ENCODE measurements around the gene TLL2.

Gene TLL2

DNA sequence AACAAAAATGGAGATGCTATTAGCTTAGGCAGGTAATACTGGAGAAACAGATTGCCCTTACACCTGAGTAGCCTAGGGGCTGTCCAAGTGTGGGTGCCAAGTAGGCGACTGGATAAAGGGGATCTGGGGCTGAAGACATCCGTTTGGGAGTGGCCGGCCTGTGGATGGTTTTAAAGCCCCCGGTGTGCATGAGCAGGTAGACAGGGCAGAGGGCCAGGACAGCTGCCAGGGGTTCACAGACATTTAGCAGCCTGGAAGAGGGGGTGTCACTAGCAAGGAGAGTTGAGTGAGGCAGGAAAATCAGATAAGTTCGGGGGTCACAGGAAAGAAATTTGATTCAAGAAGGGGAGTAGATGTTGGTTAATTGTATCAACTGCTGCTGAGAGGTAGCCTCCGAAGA, 153.4 kb downstream of the TLL2 start:
- DNase-seq (ENCODE audit: low spot score), result no peak

DNA sequence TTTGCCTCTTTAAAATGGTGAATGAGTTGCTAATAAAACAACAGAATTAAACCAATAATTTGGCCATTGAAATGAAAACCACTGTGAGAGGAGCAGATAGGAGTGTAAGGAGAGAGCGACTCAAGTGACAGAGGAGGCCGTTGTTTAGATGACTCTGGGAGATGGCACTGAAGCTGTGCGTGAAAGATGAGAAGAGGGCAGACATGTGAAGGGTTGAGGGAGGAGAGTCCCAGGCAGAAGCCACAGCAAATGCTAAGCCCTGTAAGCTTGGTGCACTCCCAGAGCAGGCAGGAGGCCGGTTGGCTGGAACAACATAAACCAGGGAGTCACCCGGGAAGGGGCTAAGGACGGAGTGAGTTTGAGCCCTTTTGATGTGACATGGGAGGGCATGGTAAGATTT, 154.1 kb downstream of the TLL2 start:
- no peak for DNase-seq (ENCODE audit: low spot score)

DNA sequence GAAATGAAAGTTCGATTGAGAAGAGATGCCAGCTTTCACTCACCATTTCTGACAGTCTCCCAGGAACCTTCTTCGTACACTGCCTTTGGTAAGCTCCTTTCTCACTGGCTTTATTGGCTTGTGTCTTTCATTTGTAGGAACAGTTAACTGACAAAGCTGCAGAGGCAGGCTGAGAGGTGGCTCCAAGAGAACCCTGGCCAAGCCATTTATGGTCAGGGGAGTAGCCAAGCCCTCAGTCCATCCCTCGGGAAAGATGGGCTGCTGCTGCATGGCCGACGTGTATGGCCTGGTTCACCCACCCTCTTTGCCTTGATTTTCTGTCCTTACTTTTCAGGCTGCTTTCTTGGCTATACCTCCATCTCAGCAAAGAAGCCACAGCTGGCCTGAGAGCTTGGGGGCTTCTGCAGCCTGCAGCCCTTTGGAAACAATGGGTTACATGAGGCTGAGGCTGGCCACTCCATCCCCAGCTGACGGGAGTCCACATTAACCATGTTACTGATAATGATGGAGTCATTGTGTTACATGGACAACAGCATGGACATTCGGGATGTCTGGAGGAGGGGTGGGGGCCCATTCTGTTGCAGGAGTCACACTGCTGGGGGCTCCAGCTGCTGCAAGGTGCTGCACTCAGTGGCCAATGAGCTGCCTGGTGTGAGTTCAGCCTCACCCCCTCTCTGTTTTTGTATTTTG, 154.7 kb downstream of the TLL2 start, which contains the start of gene OPALIN:
OPALIN (minus strand) TSS at position 152 of the 690 bp plus-strand sequence; CDS start at position 46, 106 bp downstream.
- peak; percentile 78 for DNase-seq (ENCODE audit: low spot score)

DNA sequence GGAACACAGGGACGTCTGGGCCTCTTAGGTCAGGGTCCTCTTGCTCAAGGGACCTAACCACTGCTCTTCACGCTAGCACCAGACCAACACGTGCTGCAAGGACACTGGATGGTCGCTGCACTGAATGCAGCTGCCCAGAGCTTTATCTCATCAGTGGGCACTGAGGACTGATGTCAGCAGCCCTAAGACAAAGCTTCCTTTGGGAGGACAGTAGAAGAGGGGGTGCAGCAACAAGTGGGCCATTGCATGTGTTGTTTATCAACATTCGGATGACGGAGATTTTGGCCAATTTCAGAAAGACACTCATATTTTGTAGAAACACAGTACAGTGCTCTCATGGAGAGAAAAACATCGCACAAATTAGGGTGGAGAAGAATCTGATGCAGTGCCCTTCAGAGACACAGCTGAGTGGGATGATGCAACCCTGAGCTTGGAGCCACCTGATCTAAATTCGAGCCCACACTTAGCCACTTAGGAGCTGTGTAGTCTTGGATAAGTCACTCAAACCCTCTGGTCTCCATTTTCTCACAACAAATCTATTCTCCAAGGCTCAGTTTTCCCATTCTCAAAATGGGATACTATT, 156.6 kb downstream of the TLL2 start:
- DNase-seq (ENCODE audit: low spot score), result peak; percentile 93

DNA sequence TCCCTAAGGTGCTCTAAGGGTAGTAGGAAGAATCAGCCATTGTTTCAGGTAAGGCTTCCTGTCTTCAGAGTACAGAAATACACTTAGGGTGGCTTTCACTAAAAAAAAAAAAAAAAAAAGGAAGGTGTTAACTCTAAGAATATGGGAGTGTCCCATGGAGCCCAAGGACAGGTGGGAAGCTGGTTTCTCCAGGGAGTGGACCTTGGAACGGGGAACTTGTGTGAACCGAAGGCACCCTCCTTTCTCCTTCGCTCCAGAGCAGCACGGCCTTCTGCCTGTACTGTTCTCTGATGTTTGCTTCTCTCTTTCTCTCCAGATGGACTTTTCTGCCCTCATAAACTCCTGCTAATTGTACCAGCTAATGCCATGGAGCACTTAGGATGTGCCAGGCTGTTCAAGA, 161.1 kb downstream of the TLL2 start:
- no peak for DNase-seq (ENCODE audit: low spot score)

DNA sequence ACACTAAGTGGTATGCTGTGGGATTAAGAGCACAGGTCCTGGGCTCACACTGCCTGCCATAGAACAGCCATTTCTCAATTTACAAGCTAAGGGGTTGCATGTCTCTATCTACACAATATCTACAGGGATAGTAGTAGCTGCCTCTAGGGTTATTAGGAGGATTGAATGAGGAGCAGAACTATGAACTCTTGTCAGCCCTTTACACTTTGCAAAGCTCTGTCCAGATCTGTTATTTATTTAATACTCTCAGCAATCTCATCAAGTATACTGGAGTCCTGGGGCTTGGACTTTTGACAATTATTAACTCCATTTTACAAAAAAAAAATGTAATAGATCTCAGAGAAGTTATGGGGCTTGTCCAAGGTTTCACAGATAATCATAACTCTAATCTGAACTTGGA, 161.7 kb downstream of the TLL2 start:
- no peak for DNase-seq (ENCODE audit: low spot score)

DNA sequence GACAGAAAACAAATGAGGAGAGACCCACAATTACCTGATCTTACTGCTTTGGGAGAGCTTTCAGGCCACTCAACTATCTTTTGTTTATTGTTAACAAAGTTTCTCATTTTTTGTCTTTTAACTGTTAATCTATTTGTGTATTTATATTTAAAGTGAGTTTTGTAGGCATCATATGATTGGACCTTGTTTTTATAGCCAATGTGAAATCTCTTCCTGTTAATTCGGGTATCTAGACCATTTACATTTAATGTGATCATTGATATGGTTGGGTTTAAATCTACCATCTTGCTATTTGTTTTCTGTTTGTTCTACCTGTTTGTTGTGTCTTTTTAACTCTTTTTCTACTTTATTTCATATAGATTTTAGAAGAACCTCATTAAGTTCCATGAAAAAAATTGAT, 167.4 kb downstream of the TLL2 start:
- DNase-seq (ENCODE audit: low spot score), result no peak

DNA sequence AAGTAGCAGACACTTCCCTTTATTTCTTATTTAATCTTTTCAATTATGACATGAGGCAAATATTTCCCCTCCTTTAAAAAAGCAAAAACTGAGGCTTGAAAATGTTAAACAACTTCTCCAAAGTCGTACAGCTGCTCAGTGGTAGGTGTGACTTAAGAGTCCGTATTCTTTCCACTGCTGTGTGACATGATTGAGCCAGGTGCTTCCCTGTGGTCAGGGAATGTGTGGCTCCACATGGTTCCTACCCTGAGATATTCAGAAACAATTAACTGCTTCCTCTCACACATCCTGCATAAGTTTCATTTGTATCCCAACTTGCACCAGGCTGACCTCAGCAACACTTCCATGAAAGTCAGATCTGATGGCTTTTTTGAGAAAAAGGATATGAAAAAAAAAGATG, 168.5 kb downstream of the TLL2 start:
- DNase-seq (ENCODE audit: low spot score), result no peak

DNA sequence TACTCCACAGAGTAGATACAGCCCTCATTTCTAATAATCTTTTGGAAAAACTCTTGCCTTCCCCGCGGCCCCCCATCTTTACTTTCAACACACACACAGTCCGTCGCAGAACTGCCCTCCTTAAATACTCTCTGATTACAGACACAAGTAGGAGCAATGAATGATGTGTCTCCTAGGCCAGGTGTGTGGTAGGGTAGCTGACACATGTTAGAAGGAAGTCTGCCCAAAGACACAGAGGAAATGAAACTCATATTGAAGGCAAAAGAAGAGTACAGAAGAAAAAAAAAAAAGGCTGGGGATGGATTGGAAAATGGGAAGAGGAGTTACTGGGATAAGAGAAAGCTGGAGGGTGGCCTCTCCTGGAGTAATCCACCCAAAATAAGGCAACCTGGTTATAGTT, 169.5 kb downstream of the TLL2 start:
- DNase-seq (ENCODE audit: low spot score), result no peak

DNA sequence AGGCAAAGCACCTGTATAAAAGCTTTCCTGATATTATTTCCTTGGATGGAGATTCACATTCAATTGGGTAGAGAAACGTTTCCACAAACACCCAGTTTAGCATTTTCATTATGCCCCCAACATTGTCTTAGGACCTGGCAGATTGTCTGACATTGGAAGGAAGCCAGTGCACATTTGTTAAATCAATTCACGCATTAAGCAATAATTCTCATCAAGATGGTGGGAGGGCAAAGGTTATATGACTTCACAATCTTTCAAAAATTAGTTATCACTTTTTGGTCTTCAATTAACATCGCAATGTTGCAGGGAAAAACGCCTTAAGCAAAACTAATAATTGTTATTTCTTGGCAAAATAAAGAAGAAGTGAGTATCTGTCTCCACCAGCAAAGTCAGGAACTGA, 171.3 kb downstream of the TLL2 start:
- no peak for DNase-seq (ENCODE audit: low spot score)

DNA sequence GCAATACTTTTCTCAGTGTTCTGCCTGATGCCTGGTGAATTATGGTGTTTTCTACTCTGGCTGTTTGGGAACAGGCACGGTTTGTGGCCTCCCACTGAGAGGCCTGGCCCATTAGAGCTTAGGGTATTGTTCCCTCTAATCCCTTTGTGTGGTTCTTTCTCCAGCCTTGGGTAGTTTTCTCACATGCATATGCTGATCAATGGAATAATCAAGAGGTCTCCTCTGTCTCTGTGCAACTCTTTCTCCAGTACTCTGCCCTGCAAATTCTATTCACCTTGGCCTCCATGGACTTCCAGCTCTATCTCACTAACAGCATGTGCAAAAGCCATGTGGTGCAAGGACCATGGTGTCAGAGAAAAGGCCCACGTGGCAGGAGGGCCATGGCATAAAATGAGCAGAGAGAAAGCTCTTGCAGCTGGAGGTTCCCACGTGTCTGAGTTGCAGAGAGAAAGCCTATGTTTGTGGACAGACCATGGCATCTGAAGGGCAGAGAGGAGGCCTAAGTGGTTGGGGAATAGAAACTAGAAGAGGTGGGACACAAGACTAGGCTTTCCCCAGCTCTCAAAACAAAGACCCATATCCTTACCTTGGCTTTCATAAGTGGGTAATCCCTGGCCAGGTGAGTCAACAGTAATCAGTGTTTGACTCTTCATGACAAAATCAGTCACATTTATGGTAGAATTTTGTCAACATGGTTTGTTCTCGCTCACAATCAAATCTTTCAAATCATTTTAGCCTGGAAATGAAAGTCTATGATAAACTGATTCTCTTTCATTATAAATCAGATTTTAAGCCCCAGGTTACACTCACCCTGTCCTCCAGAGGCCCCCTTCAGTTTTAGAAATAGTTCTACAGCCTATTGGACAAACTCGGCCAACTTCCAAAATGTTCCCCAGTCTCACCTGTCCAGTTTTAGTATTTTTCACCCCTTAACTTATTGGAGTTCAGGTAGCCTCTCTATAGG, 172.2 kb downstream of the TLL2 start:
- DNase-seq (ENCODE audit: low spot score), result no peak

DNA sequence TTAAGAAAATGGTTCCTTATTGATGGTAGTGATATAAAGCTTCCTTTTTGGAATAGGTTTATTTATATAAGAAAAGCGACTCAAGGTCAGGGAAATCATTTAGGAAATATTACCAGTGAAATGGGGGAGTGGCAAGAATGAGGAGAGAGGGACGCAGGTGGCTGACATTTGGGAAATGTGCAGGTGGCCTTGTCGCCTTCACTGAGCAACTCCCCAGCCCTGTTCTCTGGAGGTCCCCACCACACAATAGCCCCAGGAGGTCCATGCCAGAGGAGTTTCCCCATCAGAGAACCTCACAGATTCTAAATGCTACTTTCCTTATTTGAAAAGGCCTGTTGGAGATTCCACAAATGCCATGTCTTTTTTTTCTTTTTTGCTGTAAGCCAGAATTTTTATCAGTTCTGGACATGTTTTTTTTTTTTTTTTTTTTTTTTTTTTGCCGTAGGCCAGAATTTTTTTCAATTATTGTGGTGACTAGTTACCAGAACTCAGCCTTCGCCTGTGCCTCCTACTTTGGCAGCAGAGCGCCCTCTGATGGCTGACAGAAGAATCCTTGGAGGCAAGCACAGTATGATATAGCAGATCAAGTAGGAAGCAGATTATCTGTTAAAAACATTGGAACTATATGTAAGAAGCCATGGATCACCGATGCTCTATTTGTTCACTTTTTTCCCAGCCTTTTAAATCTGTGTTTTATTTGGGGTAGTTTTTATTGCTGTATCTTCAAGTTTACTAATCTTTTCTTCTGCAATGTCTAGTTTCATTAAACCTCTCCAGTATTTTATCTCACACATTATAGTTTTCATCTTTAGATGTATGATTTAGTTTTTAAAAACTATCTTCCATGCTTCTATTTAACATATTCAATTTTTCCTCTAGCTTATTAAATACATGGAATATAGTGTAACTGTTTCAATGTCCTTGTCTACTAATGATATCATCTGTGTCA, 173.5 kb downstream of the TLL2 start:
- peak; percentile 83 for DNase-seq (ENCODE audit: low spot score)

DNA sequence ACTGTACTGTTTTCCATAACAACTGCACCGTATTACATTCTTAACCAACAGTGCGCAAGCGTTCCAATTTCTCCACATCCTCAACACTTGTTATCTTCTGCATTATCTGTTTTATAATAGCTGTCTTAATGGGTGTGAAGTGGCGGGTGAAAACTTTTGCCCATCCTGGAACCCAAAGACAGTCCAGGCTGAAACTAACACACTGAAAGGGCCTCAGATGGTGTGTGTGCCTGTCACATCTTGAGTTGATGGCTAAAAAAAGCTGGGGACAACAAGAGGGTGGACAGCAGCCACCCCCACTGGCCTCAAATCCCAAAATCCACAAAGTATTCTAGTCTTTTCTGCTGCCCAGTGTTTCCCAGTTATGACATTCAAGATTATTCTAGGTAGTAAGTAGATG, 174.3 kb downstream of the TLL2 start:
- no peak for DNase-seq (ENCODE audit: low spot score)

DNA sequence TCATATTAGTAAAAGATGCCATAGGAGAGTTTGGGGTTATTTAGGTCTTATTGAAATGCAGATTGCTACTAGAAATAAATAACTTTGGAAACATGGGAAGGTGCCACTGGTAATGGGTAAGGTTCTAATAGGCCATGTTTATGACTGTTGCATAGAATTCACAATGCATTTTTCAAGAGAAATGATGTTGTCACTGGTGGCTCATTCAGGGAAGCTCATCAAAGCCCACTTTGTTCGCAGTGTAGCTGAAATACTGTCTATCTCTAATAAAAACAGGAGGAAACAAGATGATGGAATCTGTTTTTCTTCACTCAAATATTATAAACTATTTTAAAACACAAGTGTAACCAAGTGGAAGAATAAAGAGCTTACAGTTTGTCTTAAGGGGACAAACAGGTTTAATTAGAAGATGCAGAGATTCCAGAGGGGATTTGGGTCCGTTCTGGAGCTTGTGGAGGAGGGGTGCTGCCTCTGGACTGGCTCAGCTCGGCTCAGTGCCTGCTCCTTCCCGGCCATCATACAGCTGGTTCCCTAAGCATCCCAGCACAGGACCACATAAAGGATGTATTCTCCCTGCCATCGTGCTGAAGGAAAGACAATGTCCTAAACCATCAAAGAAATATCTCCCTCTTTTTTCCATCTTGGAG, 175.3 kb downstream of the TLL2 start:
- peak; percentile 53 for DNase-seq (ENCODE audit: low spot score)

DNA sequence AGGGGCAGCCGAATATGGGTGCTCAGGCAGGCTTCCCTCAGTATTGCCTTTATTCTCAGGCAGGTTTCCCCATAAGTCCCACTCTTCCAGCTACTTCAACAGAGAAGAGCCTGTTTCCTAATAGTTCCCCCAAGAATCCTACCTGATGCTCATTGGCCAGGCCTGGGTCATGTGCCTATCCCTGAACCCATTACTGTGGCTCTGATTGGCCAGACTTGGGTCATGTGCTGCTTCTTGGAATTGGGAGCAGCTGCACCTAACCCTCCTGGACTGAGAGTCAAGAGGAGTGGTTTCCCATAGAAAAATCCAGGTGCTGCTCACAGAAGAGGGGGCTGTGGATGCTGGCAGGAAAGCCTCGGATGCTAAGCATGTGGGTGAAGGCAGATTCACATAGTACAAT, 176.6 kb downstream of the TLL2 start:
- DNase-seq (ENCODE audit: low spot score), result no peak

DNA sequence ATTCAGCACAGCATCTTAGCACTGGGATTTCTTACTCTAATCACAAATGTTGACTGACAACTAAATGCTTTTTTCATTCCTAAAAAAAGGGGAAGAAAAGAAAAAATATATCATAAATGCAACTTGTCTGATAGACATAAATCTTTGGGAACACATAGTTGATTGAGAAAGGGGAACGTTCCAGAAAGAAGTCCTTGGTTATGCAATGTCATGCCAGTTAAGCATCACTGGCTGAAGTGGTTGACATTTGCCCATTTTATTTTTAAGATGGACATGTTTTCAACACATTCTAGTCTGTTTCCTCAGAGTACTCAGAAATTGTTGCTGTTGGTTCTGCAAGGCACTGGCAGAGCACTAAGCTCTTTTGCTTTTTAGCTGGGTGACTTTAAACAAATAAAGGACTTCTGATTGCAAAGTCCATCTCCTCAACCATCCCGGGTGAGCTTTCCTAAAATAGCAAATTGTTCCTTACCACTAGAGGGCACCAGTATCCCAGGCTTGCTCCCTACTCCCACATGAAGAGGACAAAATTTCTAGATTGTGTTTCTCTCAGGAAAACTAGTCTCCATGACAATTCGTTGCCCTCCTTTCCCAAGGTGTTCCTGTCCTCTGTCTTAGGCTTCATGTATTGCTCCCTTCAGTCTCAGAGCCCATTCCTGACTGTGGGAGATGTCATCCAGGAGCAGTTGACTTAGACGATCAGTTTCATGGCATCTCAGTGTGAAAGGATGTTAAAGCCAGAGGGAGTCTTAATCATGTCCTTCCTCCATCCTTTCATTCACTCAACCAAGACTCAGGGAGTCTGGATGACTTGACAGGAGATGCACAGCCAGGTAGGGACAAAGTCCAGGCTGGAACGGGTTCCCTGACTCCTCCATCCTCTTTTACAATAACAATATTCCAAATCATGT, 178.9 kb downstream of the TLL2 start:
- peak; percentile 78 for DNase-seq (ENCODE audit: low spot score)

DNA sequence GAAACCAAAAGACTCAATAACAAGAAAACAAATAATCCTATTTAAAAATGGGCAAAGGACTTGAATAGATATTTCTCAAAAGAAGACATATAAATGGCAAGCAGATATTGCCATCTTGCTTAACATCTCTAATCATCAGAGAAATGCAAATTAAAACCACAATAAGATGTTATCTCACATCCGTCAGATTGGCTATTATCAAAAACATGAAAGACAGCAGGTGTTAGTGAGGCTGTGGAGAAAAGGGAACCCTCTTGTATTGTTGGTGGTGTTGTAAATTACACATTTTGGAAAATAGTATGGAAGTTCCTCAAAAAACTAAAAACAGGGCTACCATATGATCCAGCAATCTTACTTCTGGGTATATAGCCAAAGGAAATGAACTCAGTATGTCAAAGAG, 180.6 kb downstream of the TLL2 start:
- no peak for DNase-seq (ENCODE audit: low spot score)

DNA sequence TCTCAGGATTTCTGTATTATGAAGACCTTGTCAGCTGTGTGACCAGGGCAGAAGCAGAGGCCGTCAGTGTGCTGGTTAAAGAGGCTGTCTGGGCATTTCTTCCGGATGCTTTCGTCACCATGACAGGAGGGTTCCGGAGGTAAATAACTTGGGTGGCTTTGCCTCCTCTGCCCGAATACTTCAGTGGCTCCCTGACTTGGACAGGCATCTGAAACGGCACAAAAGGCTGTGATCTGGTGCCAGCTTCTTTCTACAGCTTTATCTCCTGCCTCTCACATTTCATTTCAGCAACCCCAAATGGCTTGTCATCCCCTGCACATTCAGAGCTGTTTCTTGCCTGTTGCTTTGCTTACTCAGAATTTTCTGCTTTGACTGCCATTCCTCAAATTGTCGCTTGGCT, 186.3 kb downstream of the TLL2 start:
- no peak for DNase-seq (ENCODE audit: low spot score)

DNA sequence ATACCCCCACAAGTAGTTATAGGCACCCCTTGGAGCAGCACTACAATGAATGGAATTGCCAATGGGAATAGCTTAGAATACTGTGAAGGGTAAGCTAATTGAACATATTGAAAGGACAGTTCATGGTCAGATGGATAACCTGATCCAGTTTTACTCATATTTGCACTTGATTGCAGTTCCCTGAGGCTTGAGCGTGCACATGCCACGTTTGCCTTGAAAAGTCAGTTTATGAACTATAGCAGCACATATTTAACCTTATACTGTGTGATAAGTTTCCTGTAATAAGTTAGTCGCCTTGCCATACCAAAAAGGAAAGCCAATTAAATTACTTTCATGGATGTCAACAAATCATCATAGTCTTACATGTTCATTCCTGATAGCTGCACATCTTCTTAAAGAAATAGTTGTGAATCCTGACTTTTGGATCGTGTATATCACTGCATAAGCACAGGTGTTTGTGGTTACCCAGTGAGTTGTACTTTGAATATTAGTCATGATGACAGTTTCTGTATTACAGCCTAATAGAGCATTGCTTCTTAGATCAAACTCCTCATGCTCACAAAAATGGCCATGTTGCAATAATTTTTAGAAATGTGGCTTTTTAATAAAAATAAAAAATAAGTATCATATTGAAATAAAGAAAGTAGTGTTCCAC, 187.9 kb downstream of the TLL2 start:
- DNase-seq (ENCODE audit: low spot score), result no peak

DNA sequence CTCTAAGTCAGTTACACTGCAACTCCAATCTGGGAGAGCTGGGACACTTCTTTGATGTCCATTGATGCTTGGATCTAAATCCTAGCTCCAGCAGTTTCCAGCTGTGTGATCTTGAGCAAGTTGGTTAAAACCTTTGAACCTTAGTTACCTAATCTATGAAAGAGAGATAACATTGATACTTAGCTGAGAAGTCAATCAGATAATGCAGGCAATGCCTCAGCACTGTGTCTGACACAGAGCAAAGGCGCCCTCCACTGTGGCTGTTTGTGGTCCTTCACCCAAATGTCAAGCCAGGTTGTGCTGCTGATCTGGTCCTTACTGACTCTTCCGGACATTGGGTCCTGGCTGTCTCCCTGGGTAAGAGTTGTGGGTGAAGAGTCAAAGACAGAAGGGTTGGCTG, 189.3 kb downstream of the TLL2 start:
- no peak for DNase-seq (ENCODE audit: low spot score)
